ENCODE data around the gene SNRNP25. TPM values are rescaled to one million over a fixed set of nuclear protein-coding genes. Genes with fewer than 3 reads are reported as not detected.

SNRNP25 gene
- polyA plus RNA-seq, 1 experiment: 38.8 TPM

DNA sequence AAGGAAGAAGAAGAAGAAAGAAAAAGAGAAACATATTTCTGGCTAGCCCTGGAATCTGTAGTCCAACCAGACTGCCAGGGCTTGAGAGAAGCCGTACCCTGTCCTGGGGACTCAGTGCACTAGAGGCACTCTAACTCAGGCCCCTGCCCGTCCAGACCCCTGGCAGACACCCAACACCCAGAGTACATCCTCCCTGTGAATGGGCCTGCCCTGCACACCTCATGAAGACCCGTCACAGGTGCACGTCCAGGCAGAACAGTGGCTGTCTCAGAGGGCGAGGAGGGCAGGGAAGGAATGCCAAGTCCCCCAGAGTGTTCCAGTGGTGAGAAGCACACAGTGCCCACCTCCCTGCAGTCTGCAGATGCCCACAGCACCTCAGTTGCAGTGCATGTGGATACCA lies 47.4 kb downstream of the SNRNP25 start:
- no peaks in the 10 kb centered on the region for H3K27me3 ChIP-seq (ENCODE audit: control insufficient read depth, insufficient read depth, low read length)
- CTCF ChIA-PET: no interaction called here
- no peaks in the 10 kb centered on the region; the same call in 1 of the 2 replicates for H3K9me3 ChIP-seq (ENCODE audit: control insufficient read depth, insufficient read depth, low read length)
- no peak for DNase-seq (ENCODE audit: low read depth, low spot score)
- TF ChIP-seq, protein P1, sequence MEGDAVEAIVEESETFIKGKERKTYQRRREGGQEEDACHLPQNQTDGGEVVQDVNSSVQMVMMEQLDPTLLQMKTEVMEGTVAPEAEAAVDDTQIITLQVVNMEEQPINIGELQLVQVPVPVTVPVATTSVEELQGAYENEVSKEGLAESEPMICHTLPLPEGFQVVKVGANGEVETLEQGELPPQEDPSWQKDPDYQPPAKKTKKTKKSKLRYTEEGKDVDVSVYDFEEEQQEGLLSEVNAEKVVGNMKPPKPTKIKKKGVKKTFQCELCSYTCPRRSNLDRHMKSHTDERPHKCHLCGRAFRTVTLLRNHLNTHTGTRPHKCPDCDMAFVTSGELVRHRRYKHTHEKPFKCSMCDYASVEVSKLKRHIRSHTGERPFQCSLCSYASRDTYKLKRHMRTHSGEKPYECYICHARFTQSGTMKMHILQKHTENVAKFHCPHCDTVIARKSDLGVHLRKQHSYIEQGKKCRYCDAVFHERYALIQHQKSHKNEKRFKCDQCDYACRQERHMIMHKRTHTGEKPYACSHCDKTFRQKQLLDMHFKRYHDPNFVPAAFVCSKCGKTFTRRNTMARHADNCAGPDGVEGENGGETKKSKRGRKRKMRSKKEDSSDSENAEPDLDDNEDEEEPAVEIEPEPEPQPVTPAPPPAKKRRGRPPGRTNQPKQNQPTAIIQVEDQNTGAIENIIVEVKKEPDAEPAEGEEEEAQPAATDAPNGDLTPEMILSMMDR (IDR thresholded peaks at IDR 0.05; ENCODE audit: low read depth, low read length): no peak
- POLR2A ChIA-PET: no interaction called here
- no peak overlapping the region for H3K4me3 ChIP-seq (ENCODE audit: low read depth, low read length)
- no peak overlapping the region for H3K27ac ChIP-seq (ENCODE audit: low read depth, low read length)

DNA sequence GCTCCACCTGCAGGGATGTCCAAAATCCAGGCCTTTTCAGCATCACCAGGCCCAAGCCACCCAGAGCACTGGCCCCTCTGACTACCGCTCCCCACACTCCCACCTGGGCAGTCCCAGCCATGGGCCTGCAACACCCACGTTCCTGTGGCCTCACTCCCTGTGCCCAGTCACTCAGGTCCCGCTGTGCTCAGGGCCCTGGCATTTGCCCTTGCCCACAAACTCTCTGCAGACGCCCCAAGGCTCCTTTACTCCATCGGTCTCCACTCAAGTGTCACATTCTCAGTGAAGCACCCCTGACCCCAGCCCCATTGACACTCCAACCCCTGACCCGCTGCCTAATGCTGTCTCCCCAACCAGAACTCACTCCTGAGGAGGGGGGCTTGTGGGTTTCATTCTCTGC lies 48.0 kb downstream of the SNRNP25 start:
- POLR2A ChIA-PET: no interaction called here
- CTCF ChIA-PET: interaction anchor here (2.0 kb wide), 1 partner anchor 36 kb away, joined by 8 read pairs; no protein-coding TSS in a partner anchor
- no peak for DNase-seq (ENCODE audit: low read depth, low spot score)
- Histone ChIP-seq H3K27me3 (ENCODE audit: control insufficient read depth, insufficient read depth, low read length) (no peaks in the 10 kb centered on the region), H3K9me3 (ENCODE audit: control insufficient read depth, insufficient read depth, low read length) (no peaks in the 10 kb centered on the region; the same call in 1 of the 2 replicates), H3K4me3 (ENCODE audit: low read depth, low read length) (no peak overlapping the region), H3K27ac (ENCODE audit: low read depth, low read length) (no peak overlapping the region)
- TF ChIP-seq, protein P1 (IDR thresholded peaks at IDR 0.05; ENCODE audit: low read depth, low read length): no peak

- CTCF ChIA-PET: interaction anchor here (0.5 to 2.0 kb wide), 3 partner anchors 36 to 250 kb away, joined by 4 to 8 read pairs (median 4); partner anchors contain the start of gene AXIN1
- no peaks in the 10 kb centered on the region for H3K27me3 ChIP-seq (ENCODE audit: control insufficient read depth, insufficient read depth, low read length)
- POLR2A ChIA-PET: no interaction called here
- no peak for DNase-seq (ENCODE audit: low read depth, low spot score)
- H3K27ac ChIP-seq (ENCODE audit: low read depth, low read length): no peak overlapping the region
- H3K4me3 ChIP-seq (ENCODE audit: low read depth, low read length): no peak overlapping the region
- no peaks in the 10 kb centered on the region; the same call in 1 of the 2 replicates for H3K9me3 ChIP-seq (ENCODE audit: control insufficient read depth, insufficient read depth, low read length)
- TF ChIP-seq, protein P1 (IDR thresholded peaks at IDR 0.05; ENCODE audit: low read depth, low read length): no peak
These were observed 48.6 kb downstream of the SNRNP25 start for GRCh38 chr16:102060-102855.

DNA sequence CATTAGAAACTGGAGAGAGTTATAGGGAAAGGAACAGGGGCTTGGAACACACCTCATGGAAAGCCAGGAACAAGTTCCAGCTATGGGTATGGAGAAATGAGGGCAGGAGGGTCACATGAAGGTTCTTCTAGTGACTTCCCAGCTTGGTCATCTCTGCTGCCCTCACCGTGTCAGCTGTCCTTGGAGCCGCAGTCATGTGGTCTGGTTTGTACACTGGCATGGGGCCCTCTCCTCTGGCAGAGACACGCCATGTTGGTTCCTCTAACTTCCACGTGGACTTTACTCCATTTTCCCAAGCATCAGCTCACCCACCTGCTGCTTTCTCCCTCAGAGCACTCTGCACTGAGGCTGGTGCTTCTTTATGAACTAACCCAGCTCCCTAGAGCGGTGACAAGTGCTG lies 50.7 kb downstream of the SNRNP25 start:
- Histone ChIP-seq H3K27me3 (ENCODE audit: control insufficient read depth, insufficient read depth, low read length) (no peaks in the 10 kb centered on the region), H3K4me3 (ENCODE audit: low read depth, low read length) (no peak overlapping the region), H3K27ac (ENCODE audit: low read depth, low read length) (no peak overlapping the region), H3K9me3 (ENCODE audit: control insufficient read depth, insufficient read depth, low read length) (no peaks in the 10 kb centered on the region)
- POLR2A ChIA-PET: no interaction called here
- CTCF ChIA-PET: interaction anchor here (1.2 to 4.2 kb wide), 5 partner anchors 8 to 258 kb away, joined by 3 to 89 read pairs (median 5); partner anchors contain the start of gene HBQ1
- TF ChIP-seq, protein P1 (IDR thresholded peaks at IDR 0.05; ENCODE audit: low read depth, low read length): no peak
- no peak for DNase-seq (ENCODE audit: low read depth, low spot score)

DNA sequence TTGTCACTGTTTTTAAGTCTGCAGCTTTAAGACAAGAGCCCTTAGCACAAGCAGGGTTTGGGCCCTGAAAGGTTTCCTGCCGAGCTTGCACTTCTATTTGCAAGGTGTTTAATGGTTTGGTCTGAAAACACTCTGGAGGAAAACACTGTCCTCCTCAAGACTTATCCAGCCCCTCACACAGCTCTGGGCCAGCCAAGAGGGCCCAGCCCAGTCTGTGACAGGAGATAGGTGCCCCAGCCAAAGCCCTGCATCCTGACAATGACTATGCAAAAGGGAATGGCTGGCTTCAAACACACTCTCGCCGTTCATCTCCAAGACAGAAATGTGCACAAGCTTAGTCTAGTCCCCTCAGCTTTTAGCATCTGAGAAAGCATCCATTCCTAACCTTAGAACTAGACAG lies 51.3 kb downstream of the SNRNP25 start:
- H3K27ac ChIP-seq (ENCODE audit: low read depth, low read length): no peak overlapping the region
- CTCF ChIA-PET: interaction anchor here (1.2 to 4.2 kb wide), 5 partner anchors 9 to 257 kb away, joined by 3 to 89 read pairs (median 5); partner anchors contain the start of gene HBQ1
- TF ChIP-seq, protein P1 (IDR thresholded peaks at IDR 0.05; ENCODE audit: low read depth, low read length): no peak
- H3K4me3 ChIP-seq (ENCODE audit: low read depth, low read length): no peak overlapping the region
- H3K27me3 ChIP-seq (ENCODE audit: control insufficient read depth, insufficient read depth, low read length): no peaks in the 10 kb centered on the region
- POLR2A ChIA-PET: no interaction called here
- no peaks in the 10 kb centered on the region for H3K9me3 ChIP-seq (ENCODE audit: control insufficient read depth, insufficient read depth, low read length)
- no peak for DNase-seq (ENCODE audit: low read depth, low spot score)

Measured in AG04450 (cell line).